Prostate gland (tissue), 2 donors: ENCODE results near the gene CLRN1. TPM values are rescaled to one million over a fixed set of nuclear protein-coding genes. Genes with fewer than 3 reads are reported as not detected.

Source experiments
- DNase-seq: peaks from one replicate; pipeline ENCODE4 v3.0.0-alpha.2; 2019; ENCODE audit warnings: low spot score
- H3K27ac ChIP-seq, 2 donors: fragments of 200-600 bp; sonication (generic); 2 replicates each; pipeline ENCODE4 v1.5.1; 2017 to 2019
- H3K27me3 ChIP-seq: fragments of 200-600 bp; sonication (generic); replicated peaks from 2 replicates; pipeline ENCODE4 v1.5.1; 2019; ENCODE audit not compliant: insufficient read depth
- H3K36me3 ChIP-seq, 2 donors: fragments of 200-600 bp; sonication (generic); 1 replicate in 1 of 2; 2 replicates in 1 of 2; pipeline versions ENCODE4 v1.5.1 to v1.8.1; 2017 to 2019
- H3K4me1 ChIP-seq: fragments of 200-600 bp; sonication (generic); replicated peaks from 2 replicates; pipeline ENCODE4 v1.5.1; 2019
- H3K4me3 ChIP-seq, 2 donors: fragments of 200-600 bp; sonication (generic); 2 replicates each; pipeline ENCODE4 v1.5.1; 2017 to 2019
- H3K9me3 ChIP-seq: fragments of 200-600 bp; sonication (generic); 2 replicates; pipeline ENCODE4 v1.5.1; 2017
- POLR2A ChIP-seq: fragments of 450-650 bp; IDR thresholded peaks from one replicate; pipeline ENCODE4 v1.6.1; 2016; ENCODE audit warnings: antibody characterized with exemption, mild to moderate bottlenecking
- POLR2AphosphoS5 ChIP-seq: sonication (generic); formaldehyde crosslinking; IDR thresholded peaks from one replicate; pipeline ENCODE4 v1.6.1; 2017; ENCODE audit warnings: antibody characterized with exemption
- WGBS: methylation state at CpG from one replicate; pipeline ENCODE4 v1.1.5; 2018; 5-methylcytosine and 5-hydroxymethylcytosine counted together
- intact Hi-C: fragments of 100-400 bp; cut with DNase I; formaldehyde crosslinking; loops from one replicate; pipeline ENCODE4 v1.14.2; 2022
- total RNA-seq, 2 donors: library from RNA; depleted of rRNA; stranded (reverse); fragments of >200 nt; gene quantifications; one replicate each; pipeline ENCODE4 v1.1.0, GENCODE V29; 2016
- TF ChIP-seq, protein P1 (sequence below), 4 experiments: fragments of 200-600 bp in 2 of 4; fragments of 450-650 bp in 2 of 4; sonication (generic) in 2 of 4; IDR thresholded peaks; 1 replicate in 3 of 4; 2 replicates in 1 of 4; pipeline ENCODE4 v1.5.1; 2016 to 2019; ENCODE audit warnings: antibody characterized with exemption in 4 of 4, mild to moderate bottlenecking in 2 of 4, moderate library complexity in 2 of 4

CLRN1 gene
- total RNA-seq, 2 donors from 2014 or later: 0.23 TPM; not detected in 1

DNA sequence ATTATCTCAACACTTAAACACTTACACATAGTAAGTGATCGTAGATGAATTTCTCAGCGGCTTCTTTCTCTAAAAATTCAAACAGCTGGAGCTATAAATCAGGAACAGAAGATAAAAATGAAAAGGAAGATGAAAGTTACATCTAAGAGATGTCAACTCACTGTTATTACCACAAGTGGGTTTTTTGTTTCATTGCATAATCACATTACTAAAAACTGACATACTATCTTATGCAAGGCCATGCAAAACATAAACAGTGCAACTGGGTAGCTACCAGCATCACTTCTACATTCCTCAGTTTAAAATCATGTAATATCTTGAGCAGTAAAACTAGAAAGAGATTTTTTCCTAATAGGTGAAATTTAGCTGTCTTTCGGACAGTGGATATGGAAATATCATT, 82.2 kb downstream of the CLRN1 start:
- Histone ChIP-seq H3K27ac (no peak overlapping the region), H3K9me3 (no peaks in the 10 kb centered on the region), H3K27me3 (no peaks in the 10 kb centered on the region), H3K4me1 (no peaks in the 10 kb centered on the region), H3K4me3 (no peak overlapping the region), H3K36me3 (no peaks in the 10 kb centered on the region)
- 68% methylated on average over 3 of the region's 3 CpGs for WGBS
- TF ChIP-seq POLR2A (no peak), POLR2AphosphoS5 (no peak)
- TF ChIP-seq, protein P1, sequence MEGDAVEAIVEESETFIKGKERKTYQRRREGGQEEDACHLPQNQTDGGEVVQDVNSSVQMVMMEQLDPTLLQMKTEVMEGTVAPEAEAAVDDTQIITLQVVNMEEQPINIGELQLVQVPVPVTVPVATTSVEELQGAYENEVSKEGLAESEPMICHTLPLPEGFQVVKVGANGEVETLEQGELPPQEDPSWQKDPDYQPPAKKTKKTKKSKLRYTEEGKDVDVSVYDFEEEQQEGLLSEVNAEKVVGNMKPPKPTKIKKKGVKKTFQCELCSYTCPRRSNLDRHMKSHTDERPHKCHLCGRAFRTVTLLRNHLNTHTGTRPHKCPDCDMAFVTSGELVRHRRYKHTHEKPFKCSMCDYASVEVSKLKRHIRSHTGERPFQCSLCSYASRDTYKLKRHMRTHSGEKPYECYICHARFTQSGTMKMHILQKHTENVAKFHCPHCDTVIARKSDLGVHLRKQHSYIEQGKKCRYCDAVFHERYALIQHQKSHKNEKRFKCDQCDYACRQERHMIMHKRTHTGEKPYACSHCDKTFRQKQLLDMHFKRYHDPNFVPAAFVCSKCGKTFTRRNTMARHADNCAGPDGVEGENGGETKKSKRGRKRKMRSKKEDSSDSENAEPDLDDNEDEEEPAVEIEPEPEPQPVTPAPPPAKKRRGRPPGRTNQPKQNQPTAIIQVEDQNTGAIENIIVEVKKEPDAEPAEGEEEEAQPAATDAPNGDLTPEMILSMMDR (IDR thresholded peaks at IDR 0.05): no peak
- intact Hi-C loops: no loop called here
- DNase-seq: no peak

GRCh38 chr3:150889106-150889505, 83.4 kb downstream of the CLRN1 start:
- Histone ChIP-seq H3K4me3 (no peak overlapping the region), H3K27ac (no peak overlapping the region), H3K27me3 (no peaks in the 10 kb centered on the region), H3K4me1 (no peaks in the 10 kb centered on the region), H3K9me3 (no peaks in the 10 kb centered on the region), H3K36me3 (no peaks in the 10 kb centered on the region)
- no peak for DNase-seq
- TF ChIP-seq POLR2A (no peak), POLR2AphosphoS5 (no peak)
- TF ChIP-seq, protein P1 (IDR thresholded peaks at IDR 0.05): no peak
- intact Hi-C loops: no loop called here
- WGBS: 66% methylated on average over 6 of the region's 6 CpGs

GRCh38 chr3:150887031-150887430, 85.5 kb downstream of the CLRN1 start:
- intact Hi-C loops: no loop called here
- Histone ChIP-seq H3K9me3 (no peaks in the 10 kb centered on the region), H3K4me3 (no peak overlapping the region), H3K27me3 (no peaks in the 10 kb centered on the region), H3K36me3 (no peaks in the 10 kb centered on the region), H3K27ac (no peak overlapping the region), H3K4me1 (no peaks in the 10 kb centered on the region)
- no peak for DNase-seq
- 96% methylated on average over 2 of the region's 2 CpGs for WGBS
- TF ChIP-seq POLR2AphosphoS5 (no peak), POLR2A (no peak)
- TF ChIP-seq, protein P1 (IDR thresholded peaks at IDR 0.05): no peak

- WGBS: 75% methylated on average over 3 of the region's 3 CpGs
- H3K27me3 ChIP-seq: no peaks in the 10 kb centered on the region
- no peak overlapping the region for H3K4me3 ChIP-seq
- no peaks in the 10 kb centered on the region for H3K4me1 ChIP-seq
- no peak for DNase-seq
- H3K27ac ChIP-seq: no peak overlapping the region
- TF ChIP-seq, protein P1 (IDR thresholded peaks at IDR 0.05): no peak
- TF ChIP-seq POLR2A (no peak), POLR2AphosphoS5 (no peak)
- no peaks in the 10 kb centered on the region for H3K9me3 ChIP-seq
- no peaks in the 10 kb centered on the region for H3K36me3 ChIP-seq
- intact Hi-C loops: no loop called here
Observed at GRCh38 chr3:150885535-150885934, 87.0 kb downstream of the CLRN1 start.

- intact Hi-C loops: no loop called here
- no peak overlapping the region for H3K4me3 ChIP-seq
- no peaks in the 10 kb centered on the region for H3K9me3 ChIP-seq
- TF ChIP-seq POLR2AphosphoS5 (no peak), POLR2A (no peak)
- TF ChIP-seq, protein P1 (IDR thresholded peaks at IDR 0.05): no peak
- H3K36me3 ChIP-seq: no peaks in the 10 kb centered on the region
- no peaks in the 10 kb centered on the region for H3K4me1 ChIP-seq
- no peaks in the 10 kb centered on the region for H3K27me3 ChIP-seq
- no peak overlapping the region for H3K27ac ChIP-seq
- 60% methylated on average over 2 of the region's 2 CpGs for WGBS
- no peak for DNase-seq
Observed at GRCh38 chr3:150878996-150879575, 93.4 kb downstream of the CLRN1 start.
